H1 (cell line): ENCODE data around the gene OR2T35. TPM values are rescaled to one million over a fixed set of nuclear protein-coding genes. Genes with fewer than 3 reads are reported as not detected.

Experiments
- CTCF ChIA-PET: fragments of 300-600 bp; sonication (Branson Sonifier 250); formaldehyde crosslinking; loops from one replicate; lab custom pipeline; 2021; ENCODE audit not compliant: partially characterized antibody; lab: Charles Lee
- POLR2A ChIA-PET: fragments of 300-600 bp; sonication (Branson Sonifier 250); formaldehyde crosslinking; loops from one replicate; lab custom pipeline; 2021; ENCODE audit warnings: inconsistent platforms; ENCODE audit not compliant: partially characterized antibody; lab: Charles Lee
- DNase-seq, 2 experiments: peaks; one replicate each; pipeline versions ENCODE4 v3.0.0 to v3.0.0-alpha.2; 2010 to 2022; ENCODE audit warnings: low spot score in 2 of 2, low read depth in 1 of 2, mixed read lengths in 1 of 2
- FAIRE-seq: peaks from 2 replicates; lab custom pipeline; 2011; peaks lifted over from hg19 to GRCh38; lab: Jason Lieb, UNC
- H2AFZ ChIP-seq: 2 replicates; pipeline ENCODE4 v1.8.1; 2012; ENCODE audit warnings: low read length, inconsistent platforms
- H2AK5ac ChIP-seq: 2 replicates; pipeline ENCODE4 v1.6.1; 2013; ENCODE audit warnings: low read depth, low read length
- H2BK120ac ChIP-seq: replicated peaks from 2 replicates; pipeline ENCODE3; 2013; ENCODE audit warnings: low read depth, low read length, inconsistent platforms
- H2BK12ac ChIP-seq: 2 replicates; pipeline ENCODE4 v1.6.1; 2013; ENCODE audit warnings: low read depth, low read length
- H2BK15ac ChIP-seq: 2 replicates; pipeline ENCODE4 v1.6.1; 2013; ENCODE audit warnings: low read length
- H2BK20ac ChIP-seq: 2 replicates; pipeline ENCODE4 v1.6.1; 2013; ENCODE audit warnings: low read length
- H2BK5ac ChIP-seq: 2 replicates; pipeline ENCODE4 v1.6.1; 2013; ENCODE audit warnings: low read depth, low read length
- H3K14ac ChIP-seq: 2 replicates; pipeline ENCODE4 v1.6.1; 2013; ENCODE audit warnings: inconsistent platforms; ENCODE audit not compliant: insufficient read length
- H3K18ac ChIP-seq: 2 replicates; pipeline ENCODE4 v1.6.1; 2013; ENCODE audit warnings: low read length; ENCODE audit errors: extremely low read depth
- H3K23ac ChIP-seq: 2 replicates; pipeline ENCODE4 v1.6.1; 2013; ENCODE audit warnings: inconsistent platforms; ENCODE audit not compliant: insufficient read length
- H3K23me2 ChIP-seq: 2 replicates; pipeline ENCODE4 v1.6.1; 2013; ENCODE audit warnings: low read depth, low read length
- H3K27ac ChIP-seq: 2 replicates; pipeline ENCODE4 v1.6.1; 2011; ENCODE audit warnings: low read depth, low read length, inconsistent platforms
- H3K27me3 ChIP-seq, 4 experiments: replicated peaks in 1 of 4; 1 replicate in 1 of 4; 2 replicates in 3 of 4; pipeline versions ENCODE4 v1.6.1 to v1.8.1; 2011 to 2013; ENCODE audit warnings: low read length in 3 of 4, mild to moderate bottlenecking in 3 of 4, inconsistent platforms in 2 of 4, mixed read lengths in 2 of 4, moderate library complexity in 1 of 4; ENCODE audit not compliant: control insufficient read depth in 3 of 4, insufficient read depth in 3 of 4; ENCODE audit errors: extremely low read depth in 1 of 4
- H3K36me3 ChIP-seq, 4 experiments: 2 replicates each; pipeline versions ENCODE4 v1.6.1 to v1.8.1; 2011 to 2013; ENCODE audit warnings: mild to moderate bottlenecking in 4 of 4, low read length in 3 of 4, moderate library complexity in 2 of 4, control low read depth in 1 of 4, inconsistent platforms in 1 of 4; ENCODE audit not compliant: insufficient read depth in 4 of 4, control insufficient read depth in 2 of 4
- H3K4ac ChIP-seq: replicated peaks from 2 replicates; pipeline ENCODE3; 2013; ENCODE audit warnings: low read length, low read depth, mixed read lengths, inconsistent platforms; ENCODE audit not compliant: insufficient read length
- H3K4me1 ChIP-seq, 4 experiments: replicated peaks in 1 of 4; 1 replicate in 1 of 4; 2 replicates in 3 of 4; pipeline versions ENCODE4 v1.6.1 to v1.8.1; 2011 to 2013; ENCODE audit warnings: low read length in 3 of 4, inconsistent platforms in 2 of 4, mixed read lengths in 1 of 4; ENCODE audit not compliant: insufficient read depth in 4 of 4, control insufficient read depth in 3 of 4
- H3K4me2 ChIP-seq, 2 experiments: 2 replicates each; pipeline versions ENCODE4 v1.6.1 to v1.8.1; 2011 to 2013; ENCODE audit warnings: low read depth in 2 of 2, low read length in 2 of 2, control low read depth in 1 of 2, inconsistent platforms in 1 of 2, mild to moderate bottlenecking in 1 of 2; ENCODE audit not compliant: insufficient read depth in 1 of 2
- H3K4me3 ChIP-seq, 4 experiments: fragments of 200-600, 300-600 bp in 1 of 4; sonication (generic), shearing (Covaris generic), sonication (Bioruptor Twin) in 1 of 4; 2 replicates each; pipeline versions ENCODE4 v1.5.1 to v1.8.1; 2011 to 2016; ENCODE audit warnings: low read length in 4 of 4, low read depth in 3 of 4, control low read depth in 2 of 4, inconsistent platforms in 2 of 4, mild to moderate bottlenecking in 2 of 4, mixed read lengths in 1 of 4, moderate library complexity in 1 of 4; ENCODE audit not compliant: insufficient read depth in 2 of 4; ENCODE audit errors: extremely low read depth in 1 of 4
- H3K56ac ChIP-seq: replicated peaks from 2 replicates; pipeline ENCODE3; 2013; ENCODE audit warnings: low read depth, mild to moderate bottlenecking, mixed read lengths, low read length, inconsistent platforms; ENCODE audit not compliant: insufficient read length
- H3K79me1 ChIP-seq: 2 replicates; pipeline ENCODE4 v1.6.1; 2013; ENCODE audit warnings: low read depth, low read length, control low read depth
- H3K79me2 ChIP-seq, 2 experiments: 2 replicates each; pipeline versions ENCODE4 v1.6.1 to v1.8.1; 2012 to 2013; ENCODE audit warnings: low read length in 2 of 2, mild to moderate bottlenecking in 2 of 2, inconsistent platforms in 1 of 2; ENCODE audit not compliant: insufficient read depth in 2 of 2, control insufficient read depth in 1 of 2
- H3K9ac ChIP-seq, 4 experiments: replicated peaks in 1 of 4; 1 replicate in 1 of 4; 2 replicates in 3 of 4; pipeline versions ENCODE4 v1.6.1 to v1.8.1; 2011 to 2013; ENCODE audit warnings: low read depth in 3 of 4, low read length in 3 of 4, control low read depth in 2 of 4, mild to moderate bottlenecking in 2 of 4, moderate library complexity in 2 of 4, inconsistent platforms in 1 of 4; ENCODE audit errors: extremely low read depth in 1 of 4
- H3K9me3 ChIP-seq, 2 experiments: 2 replicates each; pipeline versions ENCODE4 v1.6.1 to v1.8.1; 2012 to 2013; ENCODE audit warnings: mild to moderate bottlenecking in 2 of 2, moderate library complexity in 2 of 2, control low read depth in 1 of 2, inconsistent platforms in 1 of 2, low read depth in 1 of 2, low read length in 1 of 2, mixed read lengths in 1 of 2; ENCODE audit not compliant: insufficient read depth in 2 of 2
- H4K20me1 ChIP-seq, 2 experiments: replicated peaks in 1 of 2; 2 replicates each; pipeline versions ENCODE3 to v1.8.1; 2011 to 2013; ENCODE audit warnings: inconsistent platforms in 2 of 2, low read length in 2 of 2, mild to moderate bottlenecking in 1 of 2; ENCODE audit not compliant: insufficient read depth in 2 of 2, control insufficient read depth in 1 of 2
- H4K5ac ChIP-seq: 2 replicates; pipeline ENCODE4 v1.6.1; 2013; ENCODE audit warnings: low read length, low read depth, mixed read lengths, inconsistent platforms; ENCODE audit not compliant: insufficient read length
- H4K8ac ChIP-seq: 2 replicates; pipeline ENCODE4 v1.8.0; 2013; ENCODE audit warnings: mild to moderate bottlenecking, moderate library complexity, low read length, inconsistent platforms; ENCODE audit not compliant: insufficient read depth; ENCODE audit errors: extremely low read depth
- H4K91ac ChIP-seq: replicated peaks from 2 replicates; pipeline ENCODE3; 2013; ENCODE audit warnings: low read length, mixed read lengths, inconsistent platforms; ENCODE audit not compliant: insufficient read length
- BRCA1 ChIP-seq: IDR thresholded peaks from 2 replicates; pipeline ENCODE4 v1.6.1; 2012; ENCODE audit warnings: low read depth, low read length, improper control_type of control experiment
- CBX8 ChIP-seq: fragments of 300-800, 300-1000 bp; sonication (generic); IDR thresholded peaks from 2 replicates; pipeline ENCODE4 v1.7.1; 2016; ENCODE audit warnings: low read depth, low read length, borderline replicate concordance
- EZH2 ChIP-seq: fragments of 200-600 bp; sonication (generic); IDR thresholded peaks from 2 replicates; pipeline ENCODE4 v1.7.1; 2012; ENCODE audit warnings: low read depth, mild to moderate bottlenecking, moderate library complexity, low read length, inconsistent platforms; ENCODE audit not compliant: severe bottlenecking
- KDM5A ChIP-seq: fragments of 200-600 bp; IDR thresholded peaks from 2 replicates; pipeline ENCODE4 v1.7.1; 2012; ENCODE audit warnings: mild to moderate bottlenecking, low read length, inconsistent platforms, mixed read lengths
- MAX ChIP-seq: IDR thresholded peaks from 2 replicates; pipeline ENCODE4 v1.6.1; 2012; ENCODE audit warnings: inconsistent platforms
- RNF2 ChIP-seq: fragments of 200-900, 300-1000 bp; sonication (generic); IDR thresholded peaks from 2 replicates; pipeline ENCODE4 v1.7.1; 2016; ENCODE audit warnings: borderline replicate concordance, low read depth, mild to moderate bottlenecking, antibody characterized with exemption, low read length; ENCODE audit not compliant: poor library complexity, severe bottlenecking; ENCODE audit errors: missing control alignments
- SIN3A ChIP-seq, 2 experiments: IDR thresholded peaks in 1 of 2; conservative IDR thresholded peaks in 1 of 2; 2 replicates each; pipeline ENCODE4 v1.6.1; 2011 to 2012; ENCODE audit warnings: low read length in 2 of 2, improper control_type of control experiment in 1 of 2, low read depth in 1 of 2, mild to moderate bottlenecking in 1 of 2
- SIRT6 ChIP-seq: IDR thresholded peaks from one replicate; pipeline ENCODE4 v1.7.1; 2012; ENCODE audit warnings: low read length, inconsistent platforms
- SP4 ChIP-seq: IDR thresholded peaks from 2 replicates; pipeline ENCODE4 v1.6.1; 2012; ENCODE audit warnings: low read length, inconsistent platforms
- USF2 ChIP-seq: IDR thresholded peaks from 2 replicates; pipeline ENCODE4 v1.6.1; 2011; ENCODE audit warnings: low read length, improper control_type of control experiment
- WGBS, 2 experiments: shearing (Covaris generic) in 1 of 2; methylation state at CpG; one replicate each; pipeline versions ENCODE4 v1.1.6 to v1.1.7; 2013 to 2015; ENCODE audit warnings: low lambda C conversion rate in 2 of 2, mixed read lengths in 2 of 2, inconsistent platforms in 1 of 2, low coverage in 1 of 2, missing lambda C conversion rate in 1 of 2; ENCODE audit not compliant: insufficient replicate concordance in 2 of 2, insufficient coverage in 1 of 2, insufficient read length in 1 of 2; ENCODE audit errors: extremely low coverage in 1 of 2, missing lambda C conversion rate in 1 of 2; 5-methylcytosine and 5-hydroxymethylcytosine counted together
- polyA plus RNA-seq, 7 experiments: library from polyadenylated mRNA; depleted of rRNA in 3 of 7; stranded (reverse) in 5 of 7; unstranded in 2 of 7; fragments of >200 nt in 5 of 7; fragments of 200-250 nt in 2 of 7; gene quantifications; 1 replicate in 5 of 7; 2 replicates in 1 of 7; 4 replicates in 1 of 7; pipeline versions ENCODE4 v1.2.1 to v1.2.3, GENCODE V29; 2011 to 2013; ENCODE audit warnings: missing spikeins in 2 of 7, mixed read lengths in 2 of 7
- total RNA-seq: library from RNA; stranded (reverse); fragmentation: NEBNext Ultra II Directional; extraction: Animal tissue kit (Norgen Biotek cat#: 25700); gene quantifications from 2 replicates; pipeline ENCODE4 v1.2.1, GENCODE V29; 2021

Gene OR2T35
- total and polyA plus RNA-seq, 2 of the 8 experiments (the other 6 are each of a cell fraction or from before 2014, with no cell fraction given): not detected

GRCh38 chr1:248627971-248628844 is 16.9 kb downstream of the OR2T35 start:
- Histone ChIP-seq H3K56ac (no peak overlapping the region), H4K8ac (no peak overlapping the region), H3K4me2 (no peak overlapping the region), H2BK5ac (no peak overlapping the region), H3K79me1 (no peaks in the 10 kb centered on the region), H2AFZ (no peak overlapping the region), H3K4ac (no peak overlapping the region), H3K14ac (no peak overlapping the region), H4K91ac (no peak overlapping the region), H3K27ac (no peak overlapping the region), H3K23me2 (no peaks in the 10 kb centered on the region), H3K9ac (no peak overlapping the region), H3K27me3 (no peaks in the 10 kb centered on the region), H2BK120ac (no peak overlapping the region), H3K18ac (no peak overlapping the region), H4K5ac (no peak overlapping the region), H2BK15ac (no peak overlapping the region), H2BK20ac (no peak overlapping the region), H4K20me1 (no peaks in the 10 kb centered on the region), H3K4me1 (no peaks in the 10 kb centered on the region), H3K23ac (no peak overlapping the region), H3K4me3 (no peak overlapping the region), H3K9me3 (peaks cover 71 to 72% of the 10 kb centered on the region in 2 experiments), H2BK12ac (no peak overlapping the region), H3K36me3 (no peaks in the 10 kb centered on the region), H2AK5ac (no peak overlapping the region), H3K79me2 (no peaks in the 10 kb centered on the region)
- CTCF ChIA-PET: no interaction called here
- 69% methylated on average over 9 of the region's 9 CpGs; no CpG with 5 or more reads in 1 of the 2 experiments for WGBS, 2 experiments
- no peak for FAIRE-seq
- POLR2A ChIA-PET: no interaction called here
- DNase-seq: no peak
- TF ChIP-seq RNF2 (no peak), EZH2 (no peak), SIN3A (conservative IDR thresholded peaks at IDR 0.05 in 1 of 2, IDR thresholded peaks at IDR 0.05 in 1 of 2; ENCODE audit: low read depth in 1 of 2, low read length in 2 of 2) (no peak), SP4 (no peak), BRCA1 (no peak), USF2 (no peak), SIRT6 (no peak), KDM5A (no peak), MAX (no peak), CBX8 (no peak)
